Sigmoid colon (tissue), 4 donors: ENCODE measurements around the gene NHEJ1.

Source experiments
- CTCF ChIP-seq, 4 experiments: fragments of 450-650 bp in 3 of 4; fragments of 200-600 bp in 1 of 4; IDR thresholded peaks; one replicate each; pipeline ENCODE4 v1.5.1; 2016 to 2019; ENCODE audit warnings: antibody characterized with exemption in 4 of 4, mild to moderate bottlenecking in 3 of 4, moderate library complexity in 2 of 4
- EP300 ChIP-seq, 4 donors: sonication (generic); formaldehyde crosslinking; IDR thresholded peaks; one replicate each; pipeline ENCODE4 v1.6.1; 2017; ENCODE audit warnings: antibody characterized with exemption in 4 of 4
- POLR2A ChIP-seq, 2 donors: fragments of 450-650 bp; IDR thresholded peaks; one replicate each; pipeline ENCODE4 v1.6.1; 2016; ENCODE audit warnings: antibody characterized with exemption in 2 of 2, mild to moderate bottlenecking in 2 of 2, moderate library complexity in 2 of 2

GRCh38 chr2:219181531-219181930 lies 20.9 kb upstream of the NHEJ1 start:
- TF ChIP-seq CTCF (IDR thresholded peaks at IDR 0.05) (no peak), POLR2A (IDR thresholded peaks at IDR 0.05) (no peak), EP300 (IDR thresholded peaks at IDR 0.05) (no peak)
